H1 (cell line): ENCODE measurements around the gene NME3. TPM values are rescaled to one million over a fixed set of nuclear protein-coding genes. Genes with fewer than 3 reads are reported as not detected.

Source experiments
- POU5F1 ChIP-seq: IDR thresholded peaks from 2 replicates; pipeline ENCODE4 v1.6.1; 2011; ENCODE audit warnings: low read depth, mild to moderate bottlenecking, low read length, moderate library complexity
- SIN3A ChIP-seq, 2 experiments: IDR thresholded peaks in 1 of 2; conservative IDR thresholded peaks in 1 of 2; 2 replicates each; pipeline ENCODE4 v1.6.1; 2011 to 2012; ENCODE audit warnings: low read length in 2 of 2, improper control_type of control experiment in 1 of 2, low read depth in 1 of 2, mild to moderate bottlenecking in 1 of 2
- polyA plus RNA-seq, 7 experiments: library from polyadenylated mRNA; depleted of rRNA in 3 of 7; stranded (reverse) in 5 of 7; unstranded in 2 of 7; fragments of >200 nt in 5 of 7; fragments of 200-250 nt in 2 of 7; gene quantifications; 1 replicate in 5 of 7; 2 replicates in 1 of 7; 4 replicates in 1 of 7; pipeline versions ENCODE4 v1.2.1 to v1.2.3, GENCODE V29; 2011 to 2013; ENCODE audit warnings: missing spikeins in 2 of 7, mixed read lengths in 2 of 7
- total RNA-seq: library from RNA; stranded (reverse); fragmentation: NEBNext Ultra II Directional; extraction: Animal tissue kit (Norgen Biotek cat#: 25700); gene quantifications from 2 replicates; pipeline ENCODE4 v1.2.1, GENCODE V29; 2021

NME3 gene
- total and polyA plus RNA-seq, 2 of the 8 experiments (the other 6 are each of a cell fraction or from before 2014, with no cell fraction given), result 72.5 to 163 TPM

DNA sequence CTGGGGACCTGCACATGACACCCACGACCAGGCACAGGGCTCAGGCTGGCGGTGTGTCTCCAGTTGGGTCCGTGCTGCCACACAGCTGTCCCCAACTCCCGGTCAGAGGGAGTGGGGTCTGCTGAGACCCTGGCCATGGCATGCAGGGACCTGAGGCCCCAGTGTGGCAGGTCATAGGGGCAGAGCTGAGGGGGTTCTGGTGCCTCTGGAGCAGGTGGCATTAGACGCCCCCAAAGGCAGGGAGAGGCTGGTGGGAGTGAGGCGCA is 15.6 kb upstream of the NME3 start (continued):
- TF ChIP-seq SIN3A (conservative IDR thresholded peaks at IDR 0.05 in 1 of 2, IDR thresholded peaks at IDR 0.05 in 1 of 2; ENCODE audit: low read depth in 1 of 2, low read length in 2 of 2) (no peak), POU5F1 (no peak)
